Measurements from ENCODE around the gene SFXN5. TPM values are rescaled to one million over a fixed set of nuclear protein-coding genes. Genes with fewer than 3 reads are reported as not detected.

The SFXN5 gene
- total RNA-seq, 1 experiment from 2014 or later: 6.0 TPM

GRCh38 chr2:72994991-72995380 lies 76.5 kb downstream of the SFXN5 start:
- no peak overlapping the region for H3K27ac Mint-ChIP-seq (ENCODE audit: low read depth, unreplicated experiment)
- no peak overlapping the region for H3K4me3 Mint-ChIP-seq (ENCODE audit: unreplicated experiment)
- no TSS peak for BruUV-seq (replicated peaks)
- H3K27me3 Mint-ChIP-seq (ENCODE audit: insufficient read depth, unreplicated experiment): no peaks in the 10 kb centered on the region
- ChIA-PET CTCF (interaction anchor here (0.7 to 2.7 kb wide), 6 partner anchors 21 to 218 kb away, joined by 3 to 12 read pairs (median 4); no protein-coding TSS in a partner anchor), POLR2A (no interaction called here)
- intact Hi-C loops (cut with micrococcal nuclease): no loop called here
- no peak for TF ChIP-seq CTCF (IDR thresholded peaks at IDR 0.05; ENCODE audit: unreplicated experiment)
- H3K4me1 Mint-ChIP-seq (ENCODE audit: insufficient read depth, unreplicated experiment): no peaks in the 10 kb centered on the region
- no peak for DNase-seq (ENCODE audit: unreplicated experiment)
- no peaks in the 10 kb centered on the region for H3K9me3 Mint-ChIP-seq (ENCODE audit: unreplicated experiment)
- no peaks in the 10 kb centered on the region for H3K36me3 Mint-ChIP-seq (ENCODE audit: insufficient read depth, unreplicated experiment)

- no peak for DNase-seq (ENCODE audit: unreplicated experiment)
- Mint-ChIP-seq H3K27ac (ENCODE audit: low read depth, unreplicated experiment) (no peak overlapping the region), H3K36me3 (ENCODE audit: insufficient read depth, unreplicated experiment) (no peaks in the 10 kb centered on the region), H3K4me3 (ENCODE audit: unreplicated experiment) (no peak overlapping the region), H3K9me3 (ENCODE audit: unreplicated experiment) (no peaks in the 10 kb centered on the region), H3K27me3 (ENCODE audit: insufficient read depth, unreplicated experiment) (no peaks in the 10 kb centered on the region), H3K4me1 (ENCODE audit: insufficient read depth, unreplicated experiment) (no peaks in the 10 kb centered on the region)
- TF ChIP-seq CTCF (IDR thresholded peaks at IDR 0.05; ENCODE audit: unreplicated experiment): no peak
- ChIA-PET POLR2A (no interaction called here), CTCF (interaction anchor here (0.6 to 3.7 kb wide), 27 partner anchors 9 to 1450 kb away, joined by 3 to 43 read pairs (median 5); no protein-coding TSS in a partner anchor)
- no TSS peak for BruUV-seq (replicated peaks)
- intact Hi-C loops (cut with micrococcal nuclease): no loop called here
Observed at GRCh38 chr2:72994282-72994990, 77.1 kb downstream of the SFXN5 start.

- Mint-ChIP-seq H3K27ac (ENCODE audit: low read depth, unreplicated experiment) (no peak overlapping the region), H3K36me3 (ENCODE audit: insufficient read depth, unreplicated experiment) (no peaks in the 10 kb centered on the region), H3K27me3 (ENCODE audit: insufficient read depth, unreplicated experiment) (no peaks in the 10 kb centered on the region), H3K9me3 (ENCODE audit: unreplicated experiment) (no peaks in the 10 kb centered on the region), H3K4me1 (ENCODE audit: insufficient read depth, unreplicated experiment) (no peaks in the 10 kb centered on the region), H3K4me3 (ENCODE audit: unreplicated experiment) (no peak overlapping the region)
- no peak for TF ChIP-seq CTCF (IDR thresholded peaks at IDR 0.05; ENCODE audit: unreplicated experiment)
- no peak for DNase-seq (ENCODE audit: unreplicated experiment)
- no TSS peak for BruUV-seq (replicated peaks)
- intact Hi-C loops (cut with micrococcal nuclease): loop anchor here (1.0 to 2.0 kb wide), 3 partner anchors 77 to 183 kb away; partner anchors contain the start of gene SFXN5
- ChIA-PET CTCF (interaction anchor here (0.6 to 3.7 kb wide), 30 partner anchors 10 to 1450 kb away, joined by 3 to 43 read pairs (median 5); no protein-coding TSS in a partner anchor), POLR2A (no interaction called here)
Observed at GRCh38 chr2:72993933-72994280, 77.6 kb downstream of the SFXN5 start.

GRCh38 chr2:72993147-72993932 lies 78.2 kb downstream of the SFXN5 start:
- peak; percentile 63 for DNase-seq (ENCODE audit: unreplicated experiment)
- H3K27me3 Mint-ChIP-seq (ENCODE audit: insufficient read depth, unreplicated experiment): no peaks in the 10 kb centered on the region
- intact Hi-C loops (cut with micrococcal nuclease): loop anchor here (1.0 to 2.0 kb wide), 3 partner anchors 77 to 184 kb away; partner anchors contain the start of gene SFXN5
- ChIA-PET CTCF (interaction anchor here (0.6 to 3.7 kb wide), 36 partner anchors 9 to 1449 kb away, joined by 3 to 43 read pairs (median 5); no protein-coding TSS in a partner anchor), POLR2A (no interaction called here)
- no TSS peak for BruUV-seq (replicated peaks)
- no peaks in the 10 kb centered on the region for H3K36me3 Mint-ChIP-seq (ENCODE audit: insufficient read depth, unreplicated experiment)
- H3K27ac Mint-ChIP-seq (ENCODE audit: low read depth, unreplicated experiment): no peak overlapping the region
- H3K4me3 Mint-ChIP-seq (ENCODE audit: unreplicated experiment): no peak overlapping the region
- H3K9me3 Mint-ChIP-seq (ENCODE audit: unreplicated experiment): no peaks in the 10 kb centered on the region
- TF ChIP-seq CTCF (IDR thresholded peaks at IDR 0.05; ENCODE audit: unreplicated experiment): peak; percentile 83
- no peaks in the 10 kb centered on the region for H3K4me1 Mint-ChIP-seq (ENCODE audit: insufficient read depth, unreplicated experiment)

Measured in MCF 10A (cell line).